Stimulated activated memory B cell treated with anti-CD40 and anti-IgM and Interleukin-4, amounts not matched to agents 10 μg/mL and 1 μg/mL and 100 μg/mL, for 72 hours (primary cell): Measurements from ENCODE around the gene SH3RF3.

Experiments
- ATAC-seq: fragments of 150-1000 bp; cut with Tn5 transposase; 2 replicates; pipeline ENCODE4 v1.10.0; 2021
- H3K27ac Mint-ChIP-seq: one replicate; pipeline ENCODE4 v1.8.0; 2022; ENCODE audit warnings: mild to moderate bottlenecking, mixed read lengths
- H3K27me3 Mint-ChIP-seq: one replicate; pipeline ENCODE4 v1.8.0; 2022; ENCODE audit warnings: mixed read lengths
- H3K36me3 Mint-ChIP-seq: one replicate; pipeline ENCODE4 v1.8.0; 2022; ENCODE audit warnings: mixed read lengths
- H3K4me1 Mint-ChIP-seq: one replicate; pipeline ENCODE4 v1.8.0; 2022; ENCODE audit warnings: mixed read lengths
- H3K4me3 Mint-ChIP-seq: one replicate; pipeline ENCODE4 v1.8.0; 2022; ENCODE audit warnings: mild to moderate bottlenecking, moderate library complexity, mixed read lengths
- H3K9me3 Mint-ChIP-seq: one replicate; pipeline ENCODE4 v1.8.0; 2022; ENCODE audit warnings: mixed read lengths

SH3RF3 gene

DNA sequence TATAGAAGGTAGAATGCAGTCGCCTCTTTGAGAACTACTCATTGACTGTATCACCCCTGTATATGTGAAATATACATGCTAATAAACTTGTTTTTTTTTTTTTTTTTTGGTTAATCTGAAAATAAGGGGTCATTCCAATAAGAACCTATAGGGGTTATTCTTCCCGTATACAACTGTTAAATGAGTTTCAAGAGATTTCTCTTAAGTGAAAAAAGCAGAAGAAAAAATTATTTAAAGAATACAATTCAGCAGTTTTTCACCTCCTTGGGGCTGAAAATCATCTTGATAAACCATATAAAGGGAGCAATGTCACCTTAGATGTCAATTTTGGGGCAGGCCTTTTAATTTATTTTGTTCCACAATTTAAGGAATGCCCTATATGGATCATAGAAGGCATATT, 418.3 kb downstream of the SH3RF3 start:
- Mint-ChIP-seq H3K27ac (no peak overlapping the region), H3K36me3 (no peaks in the 10 kb centered on the region), H3K4me1 (no peaks in the 10 kb centered on the region), H3K9me3 (no peaks in the 10 kb centered on the region), H3K27me3 (no peaks in the 10 kb centered on the region), H3K4me3 (no peak overlapping the region)
- ATAC-seq: no peak

DNA sequence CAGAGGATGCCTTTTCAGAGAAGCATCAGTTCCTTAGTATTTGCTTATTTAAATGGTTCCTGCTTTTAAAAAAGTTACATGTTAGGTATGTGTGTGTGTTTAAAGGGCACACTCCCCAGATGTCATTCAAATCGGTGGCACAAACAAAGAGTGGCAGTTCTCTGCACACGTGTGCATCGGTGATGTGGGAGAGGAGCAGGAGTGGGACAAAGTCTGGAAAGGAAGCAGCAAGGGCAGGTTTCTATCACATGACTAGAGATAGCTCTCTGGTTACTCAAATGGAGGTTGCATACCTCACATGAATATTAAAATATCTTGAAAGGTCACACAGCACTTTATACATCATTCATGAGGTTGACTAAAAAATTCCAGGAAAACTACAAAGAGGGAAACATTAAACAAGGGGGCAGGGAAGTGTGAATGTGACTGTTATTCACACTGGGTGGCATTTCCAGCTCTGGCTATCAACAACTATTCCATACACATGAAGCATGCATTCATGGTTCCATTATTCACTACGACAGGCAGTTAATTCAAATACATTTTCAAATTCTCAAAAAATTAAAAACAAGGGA, 420.1 kb downstream of the SH3RF3 start:
- Mint-ChIP-seq H3K4me1 (no peaks in the 10 kb centered on the region), H3K27ac (no peak overlapping the region), H3K27me3 (no peaks in the 10 kb centered on the region), H3K9me3 (no peaks in the 10 kb centered on the region), H3K4me3 (no peak overlapping the region), H3K36me3 (no peaks in the 10 kb centered on the region)
- ATAC-seq: no peak
